ENCODE measurements around the gene CRACDL.

DNA sequence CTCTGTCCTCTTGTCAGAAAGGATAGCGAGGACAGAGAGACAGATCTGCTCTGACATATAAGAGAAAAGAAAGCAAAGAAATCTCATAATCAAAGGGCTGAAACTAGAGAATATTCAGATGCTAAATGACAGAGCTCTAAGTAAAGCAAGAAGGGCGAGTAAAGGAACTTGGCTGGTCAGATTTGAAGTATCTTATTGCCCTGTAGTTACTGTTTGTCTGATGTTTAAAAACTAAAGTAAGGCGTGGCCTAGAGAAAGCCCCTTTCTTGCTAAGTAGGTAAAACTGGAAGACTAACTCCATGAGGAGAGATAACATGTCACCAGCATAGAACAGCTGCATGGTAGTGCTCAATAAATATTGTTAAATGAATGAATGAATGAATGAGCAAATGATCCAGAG, 70.0 kb downstream of the CRACDL start:
- TF ChIP-seq, protein P1, sequence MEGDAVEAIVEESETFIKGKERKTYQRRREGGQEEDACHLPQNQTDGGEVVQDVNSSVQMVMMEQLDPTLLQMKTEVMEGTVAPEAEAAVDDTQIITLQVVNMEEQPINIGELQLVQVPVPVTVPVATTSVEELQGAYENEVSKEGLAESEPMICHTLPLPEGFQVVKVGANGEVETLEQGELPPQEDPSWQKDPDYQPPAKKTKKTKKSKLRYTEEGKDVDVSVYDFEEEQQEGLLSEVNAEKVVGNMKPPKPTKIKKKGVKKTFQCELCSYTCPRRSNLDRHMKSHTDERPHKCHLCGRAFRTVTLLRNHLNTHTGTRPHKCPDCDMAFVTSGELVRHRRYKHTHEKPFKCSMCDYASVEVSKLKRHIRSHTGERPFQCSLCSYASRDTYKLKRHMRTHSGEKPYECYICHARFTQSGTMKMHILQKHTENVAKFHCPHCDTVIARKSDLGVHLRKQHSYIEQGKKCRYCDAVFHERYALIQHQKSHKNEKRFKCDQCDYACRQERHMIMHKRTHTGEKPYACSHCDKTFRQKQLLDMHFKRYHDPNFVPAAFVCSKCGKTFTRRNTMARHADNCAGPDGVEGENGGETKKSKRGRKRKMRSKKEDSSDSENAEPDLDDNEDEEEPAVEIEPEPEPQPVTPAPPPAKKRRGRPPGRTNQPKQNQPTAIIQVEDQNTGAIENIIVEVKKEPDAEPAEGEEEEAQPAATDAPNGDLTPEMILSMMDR (IDR thresholded peaks at IDR 0.05; ENCODE audit: extremely low read depth in 1 of 2, insufficient read depth in 1 of 2, low read depth in 1 of 2, low read length in 2 of 2), result no peak
- TF ChIP-seq EZH2 (IDR thresholded peaks at IDR 0.05; ENCODE audit: borderline replicate concordance, low read depth, low read length, severe bottlenecking), result no peak
